Heart left ventricle (tissue), 13 donors: ENCODE measurements around the gene RXRA.

Source experiments
- CTCF ChIP-seq, 12 donors: fragments of 200-600 bp; sonication (generic) in 4 of 12; IDR thresholded peaks; one replicate each; pipeline versions ENCODE4 v1.5.0 to v1.8.0; 2018 to 2022; ENCODE audit warnings: antibody characterized with exemption in 12 of 12, mild to moderate bottlenecking in 5 of 12
- POLR2A ChIP-seq, 2 donors: fragments of 450-650 bp; IDR thresholded peaks; one replicate each; pipeline ENCODE4 v1.6.1; 2017; ENCODE audit warnings: antibody characterized with exemption in 2 of 2, mild to moderate bottlenecking in 2 of 2, moderate library complexity in 2 of 2
- donor health status: ischemic (EF 13 %, LVEDD 7.1; RV severe dilation, severe dysfunction).
- donor health status: DM: no; HTN: yes; CAD: no.
- donor health status: DM: no; HTN: no; CAD: no.
- donor health status: ischemic (EF 25% LVEDD 6.9; RV normal size, moderate dysfunction).
- donor health status: ischemic (EF 25% LVEDD 5.7; RV mildly dilated, moderate dysfunction).
- donor health status: ischemic (EF 35%, LVEDD 5.7; RV mildly dilated, moderate dysfunction).
- donor health status: nonischemic (EF 11% LVEDD 7.7; RV severe dilation, severe dysfunction).
- donor health status: DM: yes; HTN: yes; CAD: no.
- donor health status: PGD.
- donor health status: ischemic (EF 29% LVEDD 5.4; RV normal size, mild dysfunction).
- donor health status: nonischemic (EF 23%, LVEDD 6.1; RV moderate dilation, normal function).

- no peak for TF ChIP-seq CTCF (IDR thresholded peaks at IDR 0.05)
- no peak for TF ChIP-seq POLR2A (IDR thresholded peaks at IDR 0.05)
These were observed 134.6 kb downstream of the RXRA start for GRCh38 chr9:134460896-134461295.
